Measurements from ENCODE around the gene CTNNA3.

The CTNNA3 gene

DNA sequence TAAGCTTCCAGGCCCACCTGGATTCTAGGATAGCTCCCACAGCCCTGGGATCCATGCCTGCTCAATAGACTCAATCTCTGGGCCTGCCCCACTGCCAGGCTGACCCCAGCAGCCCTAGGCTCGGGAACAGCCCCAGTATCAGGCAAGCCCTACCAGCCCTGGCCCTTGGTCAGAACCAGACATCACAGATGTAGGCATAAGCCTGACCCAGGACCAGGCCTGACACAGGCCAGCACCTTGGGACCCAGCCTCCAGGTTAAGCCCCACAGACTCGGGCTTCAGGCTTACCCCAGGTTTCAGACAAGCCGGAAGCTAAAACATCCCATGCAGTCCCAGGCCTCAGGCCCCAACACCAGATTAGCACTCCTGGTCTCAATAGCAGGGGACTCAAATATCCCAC lies 1046.4 kb downstream of the CTNNA3 start:
- Histone ChIP-seq H3K27me3 (replicated peaks; ENCODE audit: control insufficient read depth, insufficient read depth, low read length, poor library complexity, severe bottlenecking) (no peaks in the 10 kb centered on the region), H3K4me1 (ENCODE audit: control insufficient read depth, insufficient read depth, low read length, poor library complexity, severe bottlenecking) (no peaks in the 10 kb centered on the region), H3K9me3 (ENCODE audit: control insufficient read depth, low read length) (no peaks in the 10 kb centered on the region), H3K4me3 (ENCODE audit: insufficient read depth, low read depth, low read length, poor library complexity, severe bottlenecking) (no peak overlapping the region), H3K36me3 (ENCODE audit: control insufficient read depth, insufficient read depth, low read length) (no peaks in the 10 kb centered on the region), H3K27ac (ENCODE audit: insufficient read depth, low read length, poor library complexity, severe bottlenecking) (no peak overlapping the region)
- DNase-seq = no peak

DNA sequence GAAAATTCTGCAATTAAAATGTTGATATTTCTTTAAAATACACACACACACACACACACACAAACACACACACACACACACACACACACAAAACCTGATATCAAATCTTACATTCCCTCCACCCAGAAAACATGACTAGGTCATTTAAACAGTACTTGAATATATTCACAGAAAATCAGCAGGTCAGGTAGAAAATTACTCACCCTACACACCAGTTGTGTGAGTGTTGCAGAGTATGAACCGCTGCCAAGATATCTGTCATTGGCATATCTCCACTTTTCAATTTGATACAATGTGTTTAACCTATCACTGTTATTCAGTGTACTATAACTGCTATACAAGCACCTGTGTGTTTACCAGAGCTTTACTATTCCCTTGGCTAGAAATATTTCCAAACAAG lies 1053.8 kb downstream of the CTNNA3 start:
- Histone ChIP-seq H3K27me3 (replicated peaks; ENCODE audit: control insufficient read depth, insufficient read depth, low read length, poor library complexity, severe bottlenecking) (no peaks in the 10 kb centered on the region), H3K4me3 (ENCODE audit: insufficient read depth, low read depth, low read length, poor library complexity, severe bottlenecking) (no peak overlapping the region), H3K27ac (ENCODE audit: insufficient read depth, low read length, poor library complexity, severe bottlenecking) (no peak overlapping the region), H3K36me3 (ENCODE audit: control insufficient read depth, insufficient read depth, low read length) (no peaks in the 10 kb centered on the region), H3K4me1 (ENCODE audit: control insufficient read depth, insufficient read depth, low read length, poor library complexity, severe bottlenecking) (no peaks in the 10 kb centered on the region), H3K9me3 (ENCODE audit: control insufficient read depth, low read length) (no peaks in the 10 kb centered on the region)
- no peak for DNase-seq

- DNase-seq = no peak
- H3K27me3 ChIP-seq (replicated peaks; ENCODE audit: control insufficient read depth, insufficient read depth, low read length, poor library complexity, severe bottlenecking) = no peaks in the 10 kb centered on the region
- no peak overlapping the region for H3K4me3 ChIP-seq (ENCODE audit: insufficient read depth, low read depth, low read length, poor library complexity, severe bottlenecking)
- no peaks in the 10 kb centered on the region for H3K9me3 ChIP-seq (ENCODE audit: control insufficient read depth, low read length)
- no peaks in the 10 kb centered on the region for H3K36me3 ChIP-seq (ENCODE audit: control insufficient read depth, insufficient read depth, low read length)
- no peaks in the 10 kb centered on the region for H3K4me1 ChIP-seq (ENCODE audit: control insufficient read depth, insufficient read depth, low read length, poor library complexity, severe bottlenecking)
- no peak overlapping the region for H3K27ac ChIP-seq (ENCODE audit: insufficient read depth, low read length, poor library complexity, severe bottlenecking)
These were observed 1056.6 kb downstream of the CTNNA3 start for GRCh38 chr10:66639371-66639770.

GRCh38 chr10:66637273-66638036 lies 1058.5 kb downstream of the CTNNA3 start:
- no peak for DNase-seq
- H3K4me1 ChIP-seq (ENCODE audit: control insufficient read depth, insufficient read depth, low read length, poor library complexity, severe bottlenecking) = no peaks in the 10 kb centered on the region
- no peak overlapping the region for H3K4me3 ChIP-seq (ENCODE audit: insufficient read depth, low read depth, low read length, poor library complexity, severe bottlenecking)
- no peaks in the 10 kb centered on the region for H3K27me3 ChIP-seq (replicated peaks; ENCODE audit: control insufficient read depth, insufficient read depth, low read length, poor library complexity, severe bottlenecking)
- no peaks in the 10 kb centered on the region for H3K9me3 ChIP-seq (ENCODE audit: control insufficient read depth, low read length)
- no peaks in the 10 kb centered on the region for H3K36me3 ChIP-seq (ENCODE audit: control insufficient read depth, insufficient read depth, low read length)
- H3K27ac ChIP-seq (ENCODE audit: insufficient read depth, low read length, poor library complexity, severe bottlenecking) = no peak overlapping the region

GRCh38 chr10:66629996-66630395 lies 1066.0 kb downstream of the CTNNA3 start:
- Histone ChIP-seq H3K9me3 (ENCODE audit: control insufficient read depth, low read length) (no peaks in the 10 kb centered on the region), H3K4me1 (ENCODE audit: control insufficient read depth, insufficient read depth, low read length, poor library complexity, severe bottlenecking) (no peaks in the 10 kb centered on the region), H3K36me3 (ENCODE audit: control insufficient read depth, insufficient read depth, low read length) (no peaks in the 10 kb centered on the region), H3K27me3 (replicated peaks; ENCODE audit: control insufficient read depth, insufficient read depth, low read length, poor library complexity, severe bottlenecking) (no peaks in the 10 kb centered on the region), H3K4me3 (ENCODE audit: insufficient read depth, low read depth, low read length, poor library complexity, severe bottlenecking) (no peak overlapping the region), H3K27ac (ENCODE audit: insufficient read depth, low read length, poor library complexity, severe bottlenecking) (no peak overlapping the region)
- no peak for DNase-seq

- no peak for DNase-seq
- no peaks in the 10 kb centered on the region for H3K36me3 ChIP-seq (ENCODE audit: control insufficient read depth, insufficient read depth, low read length)
- H3K4me1 ChIP-seq (ENCODE audit: control insufficient read depth, insufficient read depth, low read length, poor library complexity, severe bottlenecking) = no peaks in the 10 kb centered on the region
- no peak overlapping the region for H3K27ac ChIP-seq (ENCODE audit: insufficient read depth, low read length, poor library complexity, severe bottlenecking)
- no peak overlapping the region for H3K4me3 ChIP-seq (ENCODE audit: insufficient read depth, low read depth, low read length, poor library complexity, severe bottlenecking)
- no peaks in the 10 kb centered on the region for H3K9me3 ChIP-seq (ENCODE audit: control insufficient read depth, low read length)
- H3K27me3 ChIP-seq (replicated peaks; ENCODE audit: control insufficient read depth, insufficient read depth, low read length, poor library complexity, severe bottlenecking) = no peaks in the 10 kb centered on the region
These were observed 1068.8 kb downstream of the CTNNA3 start for GRCh38 chr10:66627156-66627555.

DNA sequence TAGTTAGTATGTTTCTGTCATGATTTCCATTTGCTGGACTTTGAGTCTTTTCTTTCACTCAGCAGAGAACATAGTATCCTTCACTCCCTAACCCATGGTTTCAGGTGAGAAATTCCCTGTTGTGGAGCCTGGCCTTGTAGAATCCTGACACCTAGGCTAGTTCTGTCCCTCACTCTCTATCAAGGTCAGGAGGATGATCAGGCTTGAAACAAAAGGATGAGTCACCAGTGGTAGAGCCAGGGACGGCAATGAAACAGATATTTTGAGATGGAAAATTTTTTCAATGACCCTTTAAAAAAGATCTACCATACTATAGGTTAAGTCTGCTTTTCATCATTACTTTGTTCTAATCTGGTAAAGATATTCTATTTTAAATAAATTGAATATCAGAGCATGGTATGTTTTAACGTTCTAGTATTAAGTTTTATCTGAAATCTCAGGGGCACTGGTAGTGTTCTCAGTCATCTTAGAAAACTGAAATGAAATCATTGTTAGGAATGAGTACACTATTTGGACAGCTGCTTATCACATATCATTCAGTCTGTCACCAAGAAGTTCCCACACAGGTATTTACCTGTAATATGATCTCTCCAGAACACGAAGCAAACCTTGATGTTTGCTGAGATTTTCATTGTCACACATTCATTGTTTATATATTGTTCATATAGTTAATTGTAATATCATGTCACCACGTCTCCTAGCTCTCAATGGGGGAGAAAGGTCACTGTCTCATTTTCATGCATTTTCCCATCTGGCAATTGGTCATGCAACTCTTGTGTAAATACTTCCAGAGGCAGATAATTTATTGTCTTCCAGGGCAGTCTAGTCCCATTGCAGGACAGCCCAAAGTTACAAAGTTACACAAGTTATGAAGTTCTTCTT lies 1070.0 kb downstream of the CTNNA3 start:
- H3K4me1 ChIP-seq (ENCODE audit: control insufficient read depth, insufficient read depth, low read length, poor library complexity, severe bottlenecking) = no peaks in the 10 kb centered on the region
- H3K27me3 ChIP-seq (replicated peaks; ENCODE audit: control insufficient read depth, insufficient read depth, low read length, poor library complexity, severe bottlenecking) = no peaks in the 10 kb centered on the region
- H3K36me3 ChIP-seq (ENCODE audit: control insufficient read depth, insufficient read depth, low read length) = no peaks in the 10 kb centered on the region
- H3K9me3 ChIP-seq (ENCODE audit: control insufficient read depth, low read length) = no peaks in the 10 kb centered on the region
- no peak for DNase-seq
- no peak overlapping the region for H3K4me3 ChIP-seq (ENCODE audit: insufficient read depth, low read depth, low read length, poor library complexity, severe bottlenecking)
- no peak overlapping the region for H3K27ac ChIP-seq (ENCODE audit: insufficient read depth, low read length, poor library complexity, severe bottlenecking)

GRCh38 chr10:66622050-66622449 lies 1073.9 kb downstream of the CTNNA3 start:
- Histone ChIP-seq H3K27ac (ENCODE audit: insufficient read depth, low read length, poor library complexity, severe bottlenecking) (no peak overlapping the region), H3K36me3 (ENCODE audit: control insufficient read depth, insufficient read depth, low read length) (no peaks in the 10 kb centered on the region), H3K27me3 (replicated peaks; ENCODE audit: control insufficient read depth, insufficient read depth, low read length, poor library complexity, severe bottlenecking) (no peaks in the 10 kb centered on the region), H3K4me1 (ENCODE audit: control insufficient read depth, insufficient read depth, low read length, poor library complexity, severe bottlenecking) (no peaks in the 10 kb centered on the region), H3K9me3 (ENCODE audit: control insufficient read depth, low read length) (no peaks in the 10 kb centered on the region), H3K4me3 (ENCODE audit: insufficient read depth, low read depth, low read length, poor library complexity, severe bottlenecking) (no peak overlapping the region)
- DNase-seq = no peak

- no peaks in the 10 kb centered on the region for H3K36me3 ChIP-seq (ENCODE audit: control insufficient read depth, insufficient read depth, low read length)
- no peak for DNase-seq
- H3K9me3 ChIP-seq (ENCODE audit: control insufficient read depth, low read length) = no peaks in the 10 kb centered on the region
- H3K27ac ChIP-seq (ENCODE audit: insufficient read depth, low read length, poor library complexity, severe bottlenecking) = no peak overlapping the region
- H3K4me3 ChIP-seq (ENCODE audit: insufficient read depth, low read depth, low read length, poor library complexity, severe bottlenecking) = no peak overlapping the region
- H3K27me3 ChIP-seq (replicated peaks; ENCODE audit: control insufficient read depth, insufficient read depth, low read length, poor library complexity, severe bottlenecking) = no peaks in the 10 kb centered on the region
- no peaks in the 10 kb centered on the region for H3K4me1 ChIP-seq (ENCODE audit: control insufficient read depth, insufficient read depth, low read length, poor library complexity, severe bottlenecking)
These were observed 1091.8 kb downstream of the CTNNA3 start for GRCh38 chr10:66604195-66604594.

GRCh38 chr10:66591865-66592264 lies 1104.1 kb downstream of the CTNNA3 start:
- H3K4me3 ChIP-seq (ENCODE audit: insufficient read depth, low read depth, low read length, poor library complexity, severe bottlenecking) = no peak overlapping the region
- no peak overlapping the region for H3K27ac ChIP-seq (ENCODE audit: insufficient read depth, low read length, poor library complexity, severe bottlenecking)
- H3K9me3 ChIP-seq (ENCODE audit: control insufficient read depth, low read length) = no peaks in the 10 kb centered on the region
- no peaks in the 10 kb centered on the region for H3K27me3 ChIP-seq (replicated peaks; ENCODE audit: control insufficient read depth, insufficient read depth, low read length, poor library complexity, severe bottlenecking)
- H3K4me1 ChIP-seq (ENCODE audit: control insufficient read depth, insufficient read depth, low read length, poor library complexity, severe bottlenecking) = no peaks in the 10 kb centered on the region
- H3K36me3 ChIP-seq (ENCODE audit: control insufficient read depth, insufficient read depth, low read length) = no peaks in the 10 kb centered on the region
- DNase-seq = no peak
